RWPE1 (cell line): Measurements from ENCODE around the gene NTM.

Source experiments
- CTCF ChIA-PET: fragments of 350-600 bp; sonication (Branson Sonifier 250); formaldehyde crosslinking; extraction: SDS; loops from one replicate; lab custom pipeline; 2021; lab: Yijun Ruan, JAX
- POLR2A ChIA-PET: fragments of 400-600 bp; formaldehyde crosslinking; extraction: SDS; loops from one replicate; lab custom pipeline; 2020; ENCODE audit warnings: antibody characterized with exemption; ENCODE audit not compliant: low non-redundant PET; lab: Yijun Ruan, JAX
- DNase-seq: peaks from one replicate; pipeline ENCODE4 v3.0.0; 2012; ENCODE audit warnings: low spot score
- H3K27ac ChIP-seq: fragments of 450-650 bp; 2 replicates; pipeline ENCODE4 v1.5.1; 2017
- CTCF ChIP-seq: fragments of 450-650 bp; conservative IDR thresholded peaks from 2 replicates; pipeline ENCODE4 v1.5.1; 2017; ENCODE audit warnings: low read depth, mild to moderate bottlenecking

Gene NTM

GRCh38 chr11:131598305-131598704, 227.9 kb downstream of the NTM start:
- POLR2A ChIA-PET = no interaction called here
- DNase-seq = no peak
- no peak overlapping the region for H3K27ac ChIP-seq
- no peak for TF ChIP-seq CTCF
- CTCF ChIA-PET = no interaction called here

- H3K27ac ChIP-seq = no peak overlapping the region
- ChIA-PET POLR2A (no interaction called here), CTCF (no interaction called here)
- no peak for DNase-seq
- TF ChIP-seq CTCF = no peak
These were observed 228.9 kb downstream of the NTM start for GRCh38 chr11:131599285-131599684.

- ChIA-PET CTCF (no interaction called here), POLR2A (no interaction called here)
- no peak for TF ChIP-seq CTCF
- no peak for DNase-seq
- H3K27ac ChIP-seq = no peak overlapping the region
These were observed 230.2 kb downstream of the NTM start for GRCh38 chr11:131600628-131601027.

- H3K27ac ChIP-seq = no peak overlapping the region
- ChIA-PET CTCF (no interaction called here), POLR2A (no interaction called here)
- TF ChIP-seq CTCF = no peak
- no peak for DNase-seq
These were observed 231.2 kb downstream of the NTM start for GRCh38 chr11:131601586-131601985.

GRCh38 chr11:131602431-131602830, 232.0 kb downstream of the NTM start:
- no peak for TF ChIP-seq CTCF
- POLR2A ChIA-PET = no interaction called here
- CTCF ChIA-PET = no interaction called here
- DNase-seq = no peak
- H3K27ac ChIP-seq = no peak overlapping the region

- no peak for DNase-seq
These were observed 236.5 kb downstream of the NTM start for GRCh38 chr11:131606811-131607335.

More at GRCh38 chr11:131606811-131607335, 236.5 kb downstream of the NTM start:
- H3K27ac ChIP-seq = no peak overlapping the region
- TF ChIP-seq CTCF = no peak
- ChIA-PET CTCF (no interaction called here), POLR2A (no interaction called here)
